Peyer's patch (tissue), 4 donors: ENCODE results near the gene IL17REL. TPM values are rescaled to one million over a fixed set of nuclear protein-coding genes. Genes with fewer than 3 reads are reported as not detected.

ENCODE experiments used
- DNase-seq, 3 donors: peaks; one replicate each; pipeline ENCODE4 v3.0.0-alpha.2; 2017 to 2019
- H3K27ac ChIP-seq, 4 donors: fragments of 200-600 bp; sonication (generic); one replicate each; pipeline ENCODE4 v1.5.1; 2016 to 2019
- H3K27me3 ChIP-seq, 2 donors: fragments of 200-600 bp; sonication (generic); one replicate each; pipeline ENCODE4 v1.5.1; 2019
- H3K36me3 ChIP-seq, 3 donors: fragments of 200-600 bp; sonication (generic); one replicate each; pipeline ENCODE4 v1.5.1; 2016 to 2019
- H3K4me1 ChIP-seq, 4 donors: fragments of 200-600 bp; sonication (generic); one replicate each; pipeline ENCODE4 v1.5.1; 2016 to 2019
- H3K4me3 ChIP-seq, 4 donors: fragments of 200-600 bp; sonication (generic); 1 replicate in 3 of 4; 2 replicates in 1 of 4; pipeline ENCODE4 v1.5.1; 2016 to 2019; ENCODE audit warnings: mild to moderate bottlenecking in 1 of 4
- H3K9me3 ChIP-seq, 4 donors: fragments of 200-600 bp; sonication (generic); one replicate each; pipeline ENCODE4 v1.5.1; 2016 to 2019; ENCODE audit warnings: mild to moderate bottlenecking in 1 of 4
- POLR2A ChIP-seq, 2 donors: fragments of 450-650 bp; IDR thresholded peaks; one replicate each; pipeline ENCODE4 v1.5.1; 2017; ENCODE audit warnings: antibody characterized with exemption in 2 of 2, mild to moderate bottlenecking in 2 of 2, moderate library complexity in 2 of 2
- total RNA-seq, 4 donors: library from RNA; depleted of rRNA; stranded (reverse); fragments of >200 nt; gene quantifications; one replicate each; pipeline ENCODE4 v1.1.0, GENCODE V29; 2016
- TF ChIP-seq, protein P1 (sequence below), 6 experiments: fragments of 450-650 bp in 4 of 6; fragments of 200-600 bp in 2 of 6; sonication (generic) in 1 of 6; IDR thresholded peaks; one replicate each; pipeline ENCODE4 v1.5.1; 2017 to 2019; ENCODE audit warnings: antibody characterized with exemption in 6 of 6, mild to moderate bottlenecking in 3 of 6, moderate library complexity in 1 of 6

The IL17REL gene
- total RNA-seq, 4 donors from 2014 or later = 1.1 to 2.3 (median 1.2) TPM; not detected in 1

DNA sequence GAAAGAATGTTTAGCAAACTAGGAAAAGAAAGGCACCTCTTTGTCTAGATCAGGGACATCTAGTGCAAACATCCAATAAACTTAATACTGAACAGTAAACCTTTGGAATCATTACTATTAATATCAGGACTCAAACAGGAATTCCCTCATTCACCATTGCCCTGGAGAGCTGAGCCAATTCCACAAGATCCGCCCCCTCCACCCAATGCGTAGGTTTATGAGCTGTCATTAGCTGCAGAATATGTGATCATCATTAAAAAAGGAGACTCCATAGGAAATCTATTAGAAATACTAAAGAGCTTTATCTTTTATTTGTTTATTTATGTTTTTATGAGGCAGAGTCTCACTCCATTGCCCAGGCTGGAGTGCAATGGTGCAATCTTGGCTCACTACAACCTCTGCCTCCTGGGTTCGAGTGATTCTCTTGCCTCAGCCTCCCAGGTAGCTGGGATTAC, 5.5 kb downstream of the IL17REL start:
- peak in 2 of 3 donors; percentile 74 to 80 for DNase-seq

DNA sequence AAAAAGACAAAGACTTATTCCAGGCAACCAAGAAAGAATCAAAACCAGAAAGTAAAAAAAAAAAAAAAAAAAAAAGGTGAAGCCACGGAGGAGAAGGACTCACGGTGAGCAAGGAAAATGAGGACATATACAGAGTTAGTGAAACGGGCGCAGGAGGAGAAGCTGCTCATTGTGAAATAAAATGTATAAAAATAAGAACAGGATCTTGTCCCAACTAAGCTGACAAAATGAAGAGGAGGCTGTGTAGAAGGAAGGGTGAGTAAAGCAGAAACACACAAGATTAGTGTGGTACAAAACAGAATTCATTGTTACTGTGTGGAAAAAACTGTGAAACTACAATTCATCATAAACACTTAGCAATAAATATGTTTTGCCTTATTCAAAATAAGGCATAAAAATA, 7.6 kb downstream of the IL17REL start:
- no peak for DNase-seq
- H3K4me3 ChIP-seq = no peak overlapping the region
- H3K9me3 ChIP-seq = no peaks in the 10 kb centered on the region
- H3K27me3 ChIP-seq = peaks cover 0 to under 1% of the 10 kb centered on the region in 2 donors
- TF ChIP-seq, protein P1, sequence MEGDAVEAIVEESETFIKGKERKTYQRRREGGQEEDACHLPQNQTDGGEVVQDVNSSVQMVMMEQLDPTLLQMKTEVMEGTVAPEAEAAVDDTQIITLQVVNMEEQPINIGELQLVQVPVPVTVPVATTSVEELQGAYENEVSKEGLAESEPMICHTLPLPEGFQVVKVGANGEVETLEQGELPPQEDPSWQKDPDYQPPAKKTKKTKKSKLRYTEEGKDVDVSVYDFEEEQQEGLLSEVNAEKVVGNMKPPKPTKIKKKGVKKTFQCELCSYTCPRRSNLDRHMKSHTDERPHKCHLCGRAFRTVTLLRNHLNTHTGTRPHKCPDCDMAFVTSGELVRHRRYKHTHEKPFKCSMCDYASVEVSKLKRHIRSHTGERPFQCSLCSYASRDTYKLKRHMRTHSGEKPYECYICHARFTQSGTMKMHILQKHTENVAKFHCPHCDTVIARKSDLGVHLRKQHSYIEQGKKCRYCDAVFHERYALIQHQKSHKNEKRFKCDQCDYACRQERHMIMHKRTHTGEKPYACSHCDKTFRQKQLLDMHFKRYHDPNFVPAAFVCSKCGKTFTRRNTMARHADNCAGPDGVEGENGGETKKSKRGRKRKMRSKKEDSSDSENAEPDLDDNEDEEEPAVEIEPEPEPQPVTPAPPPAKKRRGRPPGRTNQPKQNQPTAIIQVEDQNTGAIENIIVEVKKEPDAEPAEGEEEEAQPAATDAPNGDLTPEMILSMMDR (IDR thresholded peaks at IDR 0.05) = no peak
- TF ChIP-seq POLR2A (IDR thresholded peaks at IDR 0.05) = no peak
- H3K27ac ChIP-seq = no peak overlapping the region
- H3K36me3 ChIP-seq = no peaks in the 10 kb centered on the region
- peaks cover 0 to 8% (median under 1%) of the 10 kb centered on the region in 4 donors for H3K4me1 ChIP-seq

More for the DNA sequence above, 5.5 kb downstream of the IL17REL start:
- H3K27ac ChIP-seq = peak overlapping the region in 3 of 4 donors; percentile 58 to 92 (median 91)
- no peaks in the 10 kb centered on the region for H3K36me3 ChIP-seq
- no peak for TF ChIP-seq POLR2A (IDR thresholded peaks at IDR 0.05)
- TF ChIP-seq, protein P1 (IDR thresholded peaks at IDR 0.05) = no peak
- peaks cover 0 to 12% of the 10 kb centered on the region in 2 donors for H3K27me3 ChIP-seq
- H3K4me1 ChIP-seq = peaks cover 0 to 22% (median 10%) of the 10 kb centered on the region in 4 donors
- H3K9me3 ChIP-seq = no peaks in the 10 kb centered on the region
- H3K4me3 ChIP-seq = no peak overlapping the region

DNA sequence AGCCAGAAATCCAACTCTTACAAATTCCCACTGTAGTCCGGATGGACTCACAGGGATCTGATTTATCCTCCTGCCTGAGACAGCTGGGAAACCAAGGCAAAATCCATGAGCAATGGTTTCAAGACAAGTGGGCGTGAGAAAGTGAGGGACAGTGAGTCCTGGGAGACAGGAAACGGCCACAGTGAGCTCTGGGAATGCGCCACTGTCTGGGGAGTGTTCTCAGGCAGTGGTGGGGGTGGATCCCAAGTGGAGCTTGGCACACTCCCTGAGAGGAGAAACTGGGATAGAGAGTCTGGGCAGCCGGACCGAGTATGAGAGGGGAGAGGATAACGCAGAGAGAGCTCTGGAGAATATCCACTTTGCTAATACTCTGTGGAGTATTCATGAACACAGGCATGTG, 9.8 kb downstream of the IL17REL start:
- Histone ChIP-seq H3K4me1 (peaks cover 0 to 10% (median 0%) of the 10 kb centered on the region in 4 donors), H3K27me3 (no peaks in the 10 kb centered on the region), H3K36me3 (no peaks in the 10 kb centered on the region), H3K9me3 (no peaks in the 10 kb centered on the region), H3K4me3 (no peak overlapping the region), H3K27ac (no peak overlapping the region)
- no peak for TF ChIP-seq POLR2A (IDR thresholded peaks at IDR 0.05)
- TF ChIP-seq, protein P1 (IDR thresholded peaks at IDR 0.05) = no peak
- peak in 1 of 3 donors; percentile 39 for DNase-seq

DNA sequence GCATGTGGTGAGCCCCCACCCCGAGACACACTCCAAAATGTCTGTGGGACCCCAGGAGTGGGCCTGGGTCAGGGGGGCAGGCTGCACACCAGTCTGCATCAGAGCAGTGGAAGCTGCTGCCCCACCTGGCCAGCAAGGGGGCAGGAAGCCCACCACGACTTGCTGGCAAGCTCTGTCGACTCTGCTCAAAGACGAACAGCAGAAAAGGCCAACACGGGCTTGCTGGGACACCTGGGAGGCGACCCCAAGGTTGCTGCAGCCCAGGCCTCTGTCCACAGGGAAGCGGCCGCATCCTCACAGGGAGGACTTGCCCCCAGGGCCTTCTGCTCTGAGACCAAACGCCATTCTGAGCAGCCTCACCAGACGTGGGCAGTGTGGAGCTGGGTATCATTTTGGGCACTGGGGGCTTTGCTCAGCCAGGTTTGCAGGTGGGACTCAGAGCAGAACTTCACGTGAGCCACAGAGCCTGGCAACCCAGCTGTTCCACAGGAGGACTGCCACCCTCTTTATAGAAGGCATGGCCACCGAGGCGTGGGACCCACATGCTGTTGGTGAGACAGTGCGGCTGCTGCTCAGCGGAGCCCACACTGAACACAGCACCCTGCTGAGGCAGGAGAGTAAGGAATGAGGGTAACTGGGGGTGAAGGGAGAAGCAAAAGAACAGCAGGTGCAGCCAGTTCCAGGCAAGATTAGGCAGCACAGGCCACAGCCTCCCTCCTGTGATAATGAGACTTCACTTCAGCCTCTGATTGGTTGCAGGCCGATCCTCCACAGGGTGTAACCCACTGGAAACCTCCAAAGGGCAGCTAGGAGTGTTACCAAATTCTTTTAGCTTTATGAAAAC, 11.0 kb downstream of the IL17REL start:
- H3K36me3 ChIP-seq = no peaks in the 10 kb centered on the region
- DNase-seq = peak in 1 of 3 donors; percentile 44
- H3K4me1 ChIP-seq = peaks cover 0 to 15% (median 0%) of the 10 kb centered on the region in 4 donors
- TF ChIP-seq, protein P1 (IDR thresholded peaks at IDR 0.05) = no peak
- TF ChIP-seq POLR2A (IDR thresholded peaks at IDR 0.05) = no peak
- H3K9me3 ChIP-seq = no peaks in the 10 kb centered on the region
- H3K27me3 ChIP-seq = no peaks in the 10 kb centered on the region
- no peak overlapping the region for H3K4me3 ChIP-seq
- H3K27ac ChIP-seq = no peak overlapping the region

DNA sequence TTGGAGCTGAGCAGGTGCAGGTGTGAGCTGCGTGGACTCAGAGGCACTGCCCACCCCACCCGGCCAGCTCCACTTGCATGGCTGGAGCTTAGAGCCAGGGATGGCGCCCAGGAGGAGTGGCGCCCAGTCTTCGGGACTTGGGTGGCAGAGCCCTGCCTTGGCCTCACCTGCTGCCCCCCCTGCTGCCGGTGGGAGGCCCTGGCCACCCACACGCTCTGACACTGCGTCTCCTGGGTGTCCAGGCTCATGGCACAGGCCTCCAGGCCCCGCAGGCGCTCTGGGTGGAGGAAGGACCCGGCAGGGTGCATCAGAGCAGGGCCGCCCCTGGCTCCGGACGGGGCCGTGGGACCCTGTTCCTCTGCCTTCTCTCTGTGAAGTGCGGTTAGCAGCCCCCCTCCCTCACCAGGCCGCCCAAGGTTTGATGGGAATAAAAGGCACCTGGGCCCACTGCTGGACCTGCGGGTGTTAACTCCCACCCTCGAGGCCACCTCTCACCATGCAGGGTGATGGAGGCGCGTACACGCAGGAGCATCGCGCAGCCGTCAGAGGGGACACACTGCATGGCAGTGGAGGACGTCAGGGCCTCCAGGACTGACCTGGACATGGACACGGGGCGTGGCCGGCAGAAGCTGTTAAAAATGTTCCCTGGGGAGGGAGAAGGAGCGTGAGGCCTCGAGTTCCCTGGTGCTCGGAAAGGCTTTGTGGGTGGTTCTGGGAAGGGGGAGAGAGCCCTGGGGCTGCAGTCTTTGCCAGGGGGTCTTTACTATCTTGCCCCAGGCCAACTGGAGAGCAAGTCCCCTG, 11.8 kb downstream of the IL17REL start:
- Histone ChIP-seq H3K36me3 (no peaks in the 10 kb centered on the region), H3K9me3 (no peaks in the 10 kb centered on the region), H3K4me3 (peak overlapping the region in 1 of 4 donors; percentile 54), H3K4me1 (peaks cover 0 to 17% (median 1%) of the 10 kb centered on the region in 4 donors), H3K27ac (no peak overlapping the region), H3K27me3 (no peaks in the 10 kb centered on the region)
- TF ChIP-seq POLR2A (IDR thresholded peaks at IDR 0.05) = no peak
- TF ChIP-seq, protein P1 (IDR thresholded peaks at IDR 0.05) = no peak
- peak in 1 of 3 donors; percentile 44 for DNase-seq
